CD4-positive, alpha-beta T cell treated with Interleukin-6 at 100 ng/mL for 8 hours (primary cell): ENCODE results near the gene CTTNBP2NL.

Experiments used
- DNase-seq: peaks from one replicate; pipeline ENCODE4 v3.0.0-alpha.2; 2020; ENCODE audit warnings: mixed read lengths, low spot score

CTTNBP2NL gene

GRCh38 chr1:112395821-112396652, at the start of gene CTTNBP2NL:
CTTNBP2NL (plus strand) TSS chr1:112396214; CDS start chr1:112416166, 19,952 bp downstream.
- peak; percentile 79 for DNase-seq

- DNase-seq, result no peak
Observed at GRCh38 chr1:112346801-112347350, 49.1 kb upstream of the CTTNBP2NL start.

- no peak for DNase-seq
Observed at GRCh38 chr1:112356765-112357164, 39.2 kb upstream of the CTTNBP2NL start.

GRCh38 chr1:112357467-112357866, 38.5 kb upstream of the CTTNBP2NL start:
- no peak for DNase-seq

GRCh38 chr1:112358061-112358770, 37.8 kb upstream of the CTTNBP2NL start:
- no peak for DNase-seq

GRCh38 chr1:112358798-112359408, 37.1 kb upstream of the CTTNBP2NL start:
- DNase-seq, result no peak

- no peak for DNase-seq
Observed at GRCh38 chr1:112359961-112360767, 35.9 kb upstream of the CTTNBP2NL start.

GRCh38 chr1:112363636-112364035, 32.4 kb upstream of the CTTNBP2NL start:
- no peak for DNase-seq

GRCh38 chr1:112368198-112368597, 27.8 kb upstream of the CTTNBP2NL start:
- DNase-seq, result no peak

- DNase-seq, result peak; percentile 70
Observed at GRCh38 chr1:112369392-112370285, 26.4 kb upstream of the CTTNBP2NL start.

GRCh38 chr1:112370996-112371395, 25.0 kb upstream of the CTTNBP2NL start:
- no peak for DNase-seq

GRCh38 chr1:112371775-112372174, 24.2 kb upstream of the CTTNBP2NL start:
- no peak for DNase-seq

- DNase-seq, result no peak
Observed at GRCh38 chr1:112373806-112374205, 22.2 kb upstream of the CTTNBP2NL start.

GRCh38 chr1:112375701-112376100, 20.3 kb upstream of the CTTNBP2NL start:
- DNase-seq, result no peak

- DNase-seq, result no peak
Observed at GRCh38 chr1:112380356-112380755, 15.7 kb upstream of the CTTNBP2NL start.

GRCh38 chr1:112381324-112382076, 14.5 kb upstream of the CTTNBP2NL start:
- no peak for DNase-seq

- no peak for DNase-seq
Observed at GRCh38 chr1:112383759-112384370, 12.1 kb upstream of the CTTNBP2NL start.

GRCh38 chr1:112386024-112386723, 9.8 kb upstream of the CTTNBP2NL start:
- no peak for DNase-seq
